GM21367 (cell line): ENCODE measurements around the gene TRPM7.
"Not testable (repeated sequence)": the region's sequence is repeated elsewhere in the genome, so short reads cannot be mapped to it uniquely, and the experiment has no call there.

ENCODE experiments used
- ATAC-seq: cut with Tn5 transposase; IDR thresholded peaks from one replicate; pipeline ENCODE4 v1.9.1; 2021; ENCODE audit not compliant: unreplicated experiment

Gene TRPM7

DNA sequence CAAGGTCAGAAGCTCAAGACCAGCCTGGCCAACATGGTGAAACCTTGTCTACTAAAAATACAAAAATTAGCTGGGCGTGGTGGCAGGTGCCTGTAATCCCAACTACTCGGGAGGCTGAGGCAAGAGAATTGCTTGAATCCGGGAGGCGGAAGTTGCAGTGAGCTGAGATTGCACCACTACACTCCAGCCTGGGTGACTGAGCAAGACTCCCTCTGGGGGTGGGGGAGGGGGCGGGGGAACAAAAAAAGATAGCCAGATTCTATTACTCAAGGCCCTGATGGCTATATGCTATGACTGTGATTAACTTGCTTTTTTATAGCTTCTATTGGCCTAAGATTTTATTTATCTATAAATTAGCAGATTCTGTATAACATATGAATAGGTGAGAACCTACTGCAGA, 112.8 kb downstream of the TRPM7 start:
- ATAC-seq, result not testable (repeated sequence)

DNA sequence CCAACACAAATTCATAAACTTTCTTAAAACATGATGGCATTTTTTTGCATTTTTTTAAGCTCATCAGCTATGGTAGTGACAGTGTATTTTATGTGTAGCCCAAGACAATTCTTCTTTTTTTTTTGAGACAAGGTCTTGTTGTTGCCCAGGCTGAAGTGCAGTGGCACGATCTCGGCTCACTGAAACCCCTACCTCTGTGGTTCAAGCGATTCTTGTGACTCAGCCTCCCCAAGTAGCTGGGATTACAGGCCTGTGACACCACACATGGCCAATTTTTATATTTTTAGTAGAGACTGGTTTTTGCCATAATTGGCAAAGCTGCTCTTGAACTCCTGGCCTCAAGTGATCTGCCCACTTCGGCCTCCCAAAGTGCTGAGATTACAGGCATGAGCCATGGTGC, 122.8 kb downstream of the TRPM7 start:
- ATAC-seq, result no peak

DNA sequence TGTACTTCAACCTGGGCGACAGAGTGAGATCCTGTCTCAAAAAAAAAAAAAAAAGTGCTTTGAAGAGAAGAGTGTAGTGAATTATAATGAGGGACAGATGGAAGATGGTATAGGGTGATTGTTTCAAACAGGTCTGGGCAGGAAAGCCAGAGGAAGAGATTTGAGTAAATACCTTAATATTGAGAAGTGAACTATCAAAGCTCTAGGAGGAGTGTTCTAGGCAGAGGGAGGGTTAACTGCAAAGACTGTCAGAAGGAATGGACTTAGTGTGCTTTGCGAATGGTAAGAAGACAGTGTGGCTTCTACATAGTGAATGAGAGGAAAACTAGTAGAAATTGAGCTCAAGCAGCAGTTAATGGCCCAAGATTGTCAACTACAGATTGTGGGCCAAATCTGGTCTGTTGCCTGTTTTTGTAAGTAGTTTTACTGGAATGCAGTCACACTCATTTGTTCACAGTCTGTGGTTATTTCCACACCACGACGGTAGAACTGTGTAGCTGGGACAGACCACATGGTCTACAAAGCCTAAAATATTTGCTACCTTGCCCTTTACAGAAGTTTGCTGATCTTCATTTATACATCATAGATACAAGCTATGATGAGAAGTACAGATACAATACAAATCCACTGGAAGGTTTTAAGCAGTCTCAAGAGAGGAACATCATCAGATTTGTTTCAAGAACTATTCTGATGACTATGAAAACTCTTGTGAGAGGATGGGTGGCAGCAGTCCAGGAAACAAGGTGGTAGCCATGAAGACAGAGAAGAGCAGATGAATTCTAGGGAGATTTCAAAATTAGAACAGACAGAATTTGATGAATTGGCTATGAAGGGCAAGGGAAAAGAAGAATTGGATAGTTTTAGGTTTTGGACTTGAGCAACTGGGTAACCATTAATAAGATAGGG, 123.6 kb downstream of the TRPM7 start:
- no peak for ATAC-seq

DNA sequence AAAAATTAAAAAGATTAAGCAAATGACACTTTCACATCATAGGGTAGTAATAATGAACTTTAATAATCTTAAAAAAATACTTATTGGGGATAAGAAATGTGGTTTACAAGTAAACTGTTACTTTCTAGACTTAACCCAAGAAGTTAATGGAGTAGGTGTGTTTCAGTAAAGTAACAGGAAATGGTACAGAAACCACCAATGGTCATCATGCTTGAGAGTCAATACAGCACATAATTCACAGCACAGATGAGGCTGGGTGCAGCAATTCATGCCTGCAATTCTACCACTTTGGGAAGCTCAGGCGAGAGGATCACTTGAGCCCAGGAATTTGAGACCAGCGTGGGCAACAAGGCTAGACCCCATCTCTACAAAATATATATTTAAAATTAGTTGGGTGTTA, 128.6 kb downstream of the TRPM7 start:
- ATAC-seq, result no peak

DNA sequence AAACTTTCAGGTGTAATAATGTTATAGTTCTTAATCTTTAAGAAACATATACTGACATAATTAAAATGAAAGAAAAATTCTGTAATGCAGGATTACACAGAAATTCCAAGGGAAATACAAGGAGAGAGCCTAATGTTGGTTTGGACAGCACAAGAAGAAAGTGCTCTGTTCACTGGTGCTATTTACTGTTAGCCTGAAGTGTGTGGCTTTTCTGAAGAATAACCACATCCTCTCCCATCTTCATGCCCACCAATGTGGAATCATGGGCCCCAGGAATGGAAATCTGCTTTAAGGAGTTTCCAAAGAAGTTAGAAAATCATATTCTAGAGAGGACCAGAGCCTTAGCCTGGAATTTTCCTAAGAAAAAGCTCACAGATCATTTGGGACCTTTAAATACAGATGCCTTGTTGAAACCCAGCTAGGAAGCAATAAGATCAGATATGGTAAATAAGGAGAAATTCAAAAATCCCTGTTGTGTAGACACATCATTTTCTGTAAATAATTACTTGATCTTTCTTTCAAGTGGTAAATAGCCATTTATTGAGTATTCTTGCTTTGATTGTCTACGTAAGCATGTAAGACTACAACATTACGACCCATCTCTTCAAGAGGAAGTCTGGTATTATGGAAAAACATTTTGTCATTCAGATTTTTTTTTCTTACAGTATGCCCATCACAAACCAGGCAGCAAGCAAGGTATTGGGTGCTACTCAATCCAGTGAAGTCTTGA, 129.8 kb downstream of the TRPM7 start:
- ATAC-seq, result no peak

DNA sequence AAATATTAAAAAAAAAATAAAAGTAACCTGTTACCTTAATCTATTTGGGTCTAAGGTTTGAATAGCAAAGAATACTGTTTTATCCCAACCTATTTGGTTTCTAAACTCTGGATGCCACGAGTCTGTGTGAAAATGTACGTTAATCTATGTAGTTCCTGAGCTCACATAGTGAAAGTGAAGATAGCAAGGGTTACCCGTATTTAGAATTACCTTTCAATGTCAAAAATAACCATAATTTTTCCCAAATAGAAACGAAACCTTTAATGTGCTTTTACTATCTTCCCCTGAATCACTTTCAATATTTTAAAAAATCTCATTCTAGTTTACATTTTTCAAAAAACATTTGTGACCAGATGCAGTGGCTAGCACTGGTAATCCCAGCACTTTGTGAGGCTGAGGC, 134.4 kb downstream of the TRPM7 start:
- no peak for ATAC-seq

DNA sequence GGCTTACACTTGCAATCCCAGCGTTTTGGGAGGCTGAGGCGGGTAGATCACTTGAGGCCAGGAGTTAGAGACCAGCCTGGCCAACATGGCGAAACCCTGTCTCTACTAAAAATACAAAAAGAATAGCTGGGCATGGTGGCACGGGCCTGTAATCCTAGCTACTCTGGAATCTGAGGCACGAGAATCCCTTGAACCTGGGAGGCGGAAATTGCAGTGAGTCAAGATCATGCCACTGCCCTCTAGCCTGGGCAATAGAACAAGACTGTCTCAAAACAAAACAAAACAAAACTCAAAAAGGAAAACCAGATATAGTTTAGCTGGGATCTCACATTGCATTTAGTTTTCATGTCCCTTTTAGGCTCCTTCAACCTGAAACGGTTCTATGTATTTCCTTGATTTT, 137.3 kb downstream of the TRPM7 start:
- ATAC-seq, result no peak

DNA sequence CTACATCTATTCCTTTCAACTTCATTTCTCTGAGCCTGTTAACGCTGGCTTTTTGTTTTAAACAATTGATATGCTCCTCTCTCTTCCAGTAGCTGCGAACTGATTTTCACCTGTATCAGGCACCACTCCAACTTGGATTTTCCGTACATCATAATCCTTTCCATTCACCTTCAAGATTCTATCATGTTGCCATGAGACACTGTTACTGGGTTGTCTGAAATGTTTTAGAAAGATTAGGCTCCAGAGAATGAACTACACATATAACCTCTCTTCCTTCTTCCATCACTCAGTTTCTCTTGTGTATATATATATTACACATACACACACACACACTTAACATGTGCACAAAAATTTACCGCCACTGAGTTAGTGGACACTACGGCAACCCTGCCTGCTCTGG, 140.0 kb downstream of the TRPM7 start, which contains the start of gene USP50:
Gene USP50 (minus strand): TSS at position 101 of the 400 bp plus-strand sequence. CDS start 141 bp downstream, outside the sequence.
- no peak for ATAC-seq

DNA sequence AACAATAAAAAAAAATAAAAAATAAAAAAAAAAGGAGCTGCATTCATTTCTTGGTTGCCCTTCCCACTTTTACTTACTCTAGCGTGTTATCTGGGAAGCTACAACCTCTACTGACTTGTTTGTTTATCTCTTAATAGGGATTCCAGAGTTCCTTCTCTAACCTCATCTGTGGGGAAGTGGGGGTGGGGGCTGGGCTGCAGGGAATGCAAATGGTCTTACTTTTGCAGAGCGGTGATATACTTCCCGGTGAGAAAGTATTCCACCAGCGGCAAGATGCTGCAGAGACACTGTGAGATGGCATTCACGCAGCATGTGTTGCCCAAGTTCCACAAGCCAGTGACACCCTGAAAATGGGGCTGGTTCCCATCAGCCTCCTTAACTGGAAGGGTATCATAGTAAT, 142.2 kb downstream of the TRPM7 start:
- no peak for ATAC-seq

DNA sequence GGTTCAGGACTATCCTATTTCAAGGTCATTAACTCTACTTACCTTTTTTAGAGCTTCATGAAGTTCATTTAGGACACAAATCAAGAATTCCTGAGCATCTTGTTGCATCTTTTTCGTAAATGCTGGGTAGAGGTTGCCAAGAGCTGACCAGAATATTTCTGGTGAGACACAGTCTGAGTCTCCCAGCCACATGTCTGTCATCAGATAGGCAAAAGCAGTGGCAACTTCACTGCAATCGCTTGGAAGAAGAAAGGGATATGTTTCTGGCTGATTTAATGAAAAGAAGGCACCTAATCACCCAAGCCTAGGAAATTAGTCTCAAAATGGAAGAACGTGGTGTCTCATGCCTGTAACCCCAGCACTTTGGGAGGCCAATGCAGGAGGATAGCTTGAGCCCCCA, 143.0 kb downstream of the TRPM7 start:
- no peak for ATAC-seq

DNA sequence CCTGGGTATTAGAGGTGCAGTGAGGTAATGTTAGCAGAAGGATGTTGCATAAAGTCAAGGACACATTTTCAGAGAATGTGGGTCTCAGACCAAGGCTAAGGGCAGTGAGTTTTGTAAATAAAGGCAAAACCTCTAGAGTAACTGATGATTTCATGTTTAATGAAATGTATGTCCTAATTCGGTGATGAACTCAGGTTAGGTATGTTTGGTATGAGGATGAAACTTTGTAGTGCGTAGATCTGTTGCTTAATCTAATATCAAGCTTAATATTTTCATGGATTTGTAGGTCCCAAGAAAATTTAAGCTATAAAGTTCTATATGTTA, 143.7 kb downstream of the TRPM7 start:
- no peak for ATAC-seq

DNA sequence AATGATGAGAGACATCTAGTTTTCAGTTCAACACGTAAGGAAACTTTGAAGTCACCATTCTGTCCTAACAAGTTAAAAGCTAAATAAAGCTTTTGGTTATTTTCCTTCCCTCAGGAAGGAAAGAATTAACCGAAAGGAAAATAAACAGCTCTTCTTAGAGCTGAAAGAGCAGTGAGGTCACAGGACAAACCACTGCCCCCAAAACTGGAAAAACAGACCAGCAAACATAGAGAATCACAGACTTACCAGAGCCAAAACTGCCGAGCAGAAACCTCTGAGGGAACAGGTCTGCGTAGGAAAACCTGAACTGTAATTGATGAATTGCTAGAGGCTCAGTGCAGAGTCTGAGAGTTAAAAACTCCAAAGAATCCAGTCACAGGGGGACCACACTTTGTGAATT, 154.8 kb downstream of the TRPM7 start:
- no peak for ATAC-seq

DNA sequence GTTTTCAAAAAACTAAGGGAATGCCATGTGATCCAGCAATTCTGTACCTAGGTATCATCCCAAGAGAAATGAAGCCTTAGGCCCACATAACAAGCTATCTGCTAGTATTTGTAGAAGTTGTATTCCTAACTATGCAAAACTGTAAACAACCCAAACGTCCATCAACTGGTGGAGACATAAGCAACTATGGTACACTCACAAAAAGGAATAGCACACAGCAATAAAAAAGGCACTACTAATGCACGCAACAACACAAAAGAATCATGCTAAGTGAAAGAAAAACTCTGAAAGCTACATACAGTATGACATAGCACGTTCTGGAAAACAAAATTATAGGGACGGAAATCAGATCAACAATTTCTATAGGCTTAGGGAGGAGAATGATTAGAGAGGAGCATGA, 155.4 kb downstream of the TRPM7 start:
- ATAC-seq, result no peak

DNA sequence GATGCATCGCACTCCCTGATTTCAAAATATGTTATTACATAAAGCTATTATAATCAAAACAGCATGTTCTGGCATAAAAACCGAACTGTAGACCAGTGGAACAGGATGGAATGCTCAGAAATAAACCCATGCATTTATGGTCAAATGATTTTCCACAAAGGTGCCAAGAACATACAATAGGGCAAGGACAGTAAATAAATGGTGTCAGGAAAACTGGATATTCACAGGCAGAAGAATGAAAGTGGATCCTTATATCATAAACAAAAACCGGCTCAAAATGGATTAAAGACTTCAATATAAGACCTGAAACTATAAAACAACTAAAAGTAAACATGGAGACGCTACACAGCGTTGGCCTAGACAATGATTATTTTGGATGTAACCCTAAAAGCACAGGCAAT, 162.7 kb downstream of the TRPM7 start:
- ATAC-seq, result no peak

DNA sequence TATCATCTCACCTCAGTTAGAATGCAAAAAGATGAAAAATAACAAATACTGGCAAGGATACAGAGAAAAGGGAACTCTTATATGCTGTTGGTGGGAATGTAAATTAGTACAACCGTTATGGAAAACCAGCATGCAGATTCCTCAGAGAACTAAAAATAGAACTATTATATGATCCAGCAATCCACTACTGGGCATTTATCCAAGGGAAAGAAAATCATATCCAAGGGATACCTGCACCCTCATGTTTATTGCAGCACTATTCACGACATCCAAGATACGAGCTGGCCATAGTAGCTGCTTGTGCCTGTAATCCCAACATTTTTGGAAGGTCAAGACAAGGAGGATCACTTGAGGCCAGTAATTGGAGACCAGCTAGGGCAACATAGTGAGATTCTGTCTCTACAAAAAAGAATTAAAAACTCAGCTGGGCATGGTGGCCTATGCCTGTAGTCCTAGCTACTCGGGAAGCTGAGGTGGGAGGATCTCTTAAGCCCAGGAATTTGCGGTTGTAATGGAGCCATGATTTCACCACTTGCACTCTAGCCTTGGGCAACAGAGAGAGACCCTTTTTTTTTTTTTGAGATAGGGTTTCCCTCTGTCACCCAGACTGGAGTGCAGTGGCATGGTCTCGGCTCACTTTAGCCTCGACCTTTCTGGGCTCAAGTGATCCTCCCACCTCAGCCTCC, 166.7 kb downstream of the TRPM7 start:
- no peak for ATAC-seq

DNA sequence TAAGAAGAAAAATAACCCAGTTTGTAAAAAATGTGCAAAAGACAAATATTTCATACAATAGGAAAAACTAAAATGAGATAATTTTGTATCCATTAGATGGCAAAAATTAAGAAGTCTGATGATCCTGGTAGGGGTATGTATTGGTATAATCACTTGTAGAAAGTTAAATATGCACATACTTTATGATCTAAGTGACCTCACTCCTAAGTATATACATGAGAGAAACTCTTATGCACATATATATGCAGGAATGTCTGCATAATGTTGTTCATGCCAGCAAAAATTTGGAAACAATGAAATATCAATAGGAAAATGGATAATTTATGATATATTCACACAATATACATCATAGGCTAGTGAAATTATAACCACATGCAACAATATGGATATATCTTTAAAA, 173.6 kb downstream of the TRPM7 start:
- ATAC-seq, result no peak
